LNCAP (cell line): ENCODE measurements around the gene CTCF.

Experiments
- TF ChIP-seq, protein P1 (sequence below): fragments of 450-650 bp; IDR thresholded peaks from 2 replicates; pipeline ENCODE4 v1.5.1; 2017; ENCODE audit warnings: mild to moderate bottlenecking

Gene CTCF

DNA sequence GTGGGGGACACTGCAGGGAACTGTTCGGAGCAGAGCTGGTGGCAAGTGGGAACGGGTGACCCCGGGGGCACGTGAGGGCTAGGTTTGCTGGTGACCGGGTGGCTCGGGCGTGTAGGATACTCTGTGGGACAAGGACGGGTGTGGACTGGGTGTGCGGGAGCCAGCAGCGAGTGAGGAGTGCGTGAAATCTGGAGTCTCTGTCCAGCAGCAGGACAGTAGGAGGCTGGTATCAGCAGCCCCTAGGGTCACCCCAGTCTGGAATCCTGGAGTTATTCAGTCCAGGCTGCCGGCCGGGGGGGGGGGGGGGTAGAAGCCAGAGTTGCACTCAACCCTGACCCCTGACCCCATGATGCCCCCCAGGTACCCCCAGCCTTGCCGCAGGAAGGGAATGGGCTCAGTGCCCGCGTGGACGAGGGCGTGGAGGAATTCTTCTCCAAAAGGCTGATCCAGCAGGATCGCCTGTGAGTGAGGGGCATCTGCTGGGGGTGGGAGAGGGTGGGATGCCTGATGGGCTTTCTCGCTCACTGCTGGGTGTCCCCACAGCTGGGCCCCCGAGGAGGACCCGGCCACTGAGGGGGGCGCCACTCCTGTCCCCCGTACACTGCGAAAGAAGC, 91.6 kb downstream of the CTCF start:
- TF ChIP-seq, protein P1, sequence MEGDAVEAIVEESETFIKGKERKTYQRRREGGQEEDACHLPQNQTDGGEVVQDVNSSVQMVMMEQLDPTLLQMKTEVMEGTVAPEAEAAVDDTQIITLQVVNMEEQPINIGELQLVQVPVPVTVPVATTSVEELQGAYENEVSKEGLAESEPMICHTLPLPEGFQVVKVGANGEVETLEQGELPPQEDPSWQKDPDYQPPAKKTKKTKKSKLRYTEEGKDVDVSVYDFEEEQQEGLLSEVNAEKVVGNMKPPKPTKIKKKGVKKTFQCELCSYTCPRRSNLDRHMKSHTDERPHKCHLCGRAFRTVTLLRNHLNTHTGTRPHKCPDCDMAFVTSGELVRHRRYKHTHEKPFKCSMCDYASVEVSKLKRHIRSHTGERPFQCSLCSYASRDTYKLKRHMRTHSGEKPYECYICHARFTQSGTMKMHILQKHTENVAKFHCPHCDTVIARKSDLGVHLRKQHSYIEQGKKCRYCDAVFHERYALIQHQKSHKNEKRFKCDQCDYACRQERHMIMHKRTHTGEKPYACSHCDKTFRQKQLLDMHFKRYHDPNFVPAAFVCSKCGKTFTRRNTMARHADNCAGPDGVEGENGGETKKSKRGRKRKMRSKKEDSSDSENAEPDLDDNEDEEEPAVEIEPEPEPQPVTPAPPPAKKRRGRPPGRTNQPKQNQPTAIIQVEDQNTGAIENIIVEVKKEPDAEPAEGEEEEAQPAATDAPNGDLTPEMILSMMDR, result no peak

DNA sequence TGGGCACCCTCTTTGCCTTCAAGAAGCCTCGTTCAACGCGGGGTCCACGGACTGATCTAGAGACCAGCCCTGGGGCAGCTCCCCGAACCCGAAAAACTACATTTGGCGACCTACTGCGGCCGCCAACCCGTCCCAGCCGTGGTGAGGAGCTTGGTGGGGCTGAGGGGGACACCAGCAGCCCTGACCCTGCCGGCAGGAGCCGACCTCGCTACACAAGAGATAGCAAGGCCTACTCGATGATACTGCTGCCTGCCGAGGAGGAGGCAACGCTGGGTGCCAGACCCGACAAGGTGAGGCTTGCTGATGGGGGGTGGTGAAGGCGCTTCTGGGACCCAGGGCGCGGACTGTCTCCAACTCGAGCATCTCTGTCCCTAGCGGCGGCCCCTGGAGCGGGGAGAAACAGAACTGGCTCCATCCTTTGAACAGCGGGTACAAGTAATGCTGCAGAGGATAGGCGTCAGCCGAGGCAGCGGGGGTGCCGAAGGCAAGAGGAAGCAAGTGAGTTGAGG, 92.1 kb downstream of the CTCF start:
- TF ChIP-seq, protein P1, result no peak

DNA sequence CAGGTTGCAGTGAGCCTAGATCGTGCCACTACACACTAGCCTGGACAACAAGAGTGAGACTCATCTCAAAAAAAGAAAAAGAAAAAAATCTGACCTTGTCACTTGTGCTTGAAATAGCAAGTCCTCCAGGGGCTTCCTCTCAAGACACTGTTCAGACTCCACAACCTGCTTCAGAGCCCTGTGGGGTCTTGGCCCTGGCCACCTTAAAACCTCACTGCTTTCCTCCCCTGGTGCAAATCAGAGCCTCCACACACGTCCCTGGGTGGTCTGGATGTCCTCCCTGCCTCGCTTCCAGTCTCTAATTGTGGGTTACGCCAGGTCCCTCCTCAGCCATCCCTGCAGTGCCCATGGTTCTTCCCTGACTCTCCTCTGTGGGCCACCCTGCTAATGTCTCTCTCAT, 93.0 kb downstream of the CTCF start:
- TF ChIP-seq, protein P1, result no peak

DNA sequence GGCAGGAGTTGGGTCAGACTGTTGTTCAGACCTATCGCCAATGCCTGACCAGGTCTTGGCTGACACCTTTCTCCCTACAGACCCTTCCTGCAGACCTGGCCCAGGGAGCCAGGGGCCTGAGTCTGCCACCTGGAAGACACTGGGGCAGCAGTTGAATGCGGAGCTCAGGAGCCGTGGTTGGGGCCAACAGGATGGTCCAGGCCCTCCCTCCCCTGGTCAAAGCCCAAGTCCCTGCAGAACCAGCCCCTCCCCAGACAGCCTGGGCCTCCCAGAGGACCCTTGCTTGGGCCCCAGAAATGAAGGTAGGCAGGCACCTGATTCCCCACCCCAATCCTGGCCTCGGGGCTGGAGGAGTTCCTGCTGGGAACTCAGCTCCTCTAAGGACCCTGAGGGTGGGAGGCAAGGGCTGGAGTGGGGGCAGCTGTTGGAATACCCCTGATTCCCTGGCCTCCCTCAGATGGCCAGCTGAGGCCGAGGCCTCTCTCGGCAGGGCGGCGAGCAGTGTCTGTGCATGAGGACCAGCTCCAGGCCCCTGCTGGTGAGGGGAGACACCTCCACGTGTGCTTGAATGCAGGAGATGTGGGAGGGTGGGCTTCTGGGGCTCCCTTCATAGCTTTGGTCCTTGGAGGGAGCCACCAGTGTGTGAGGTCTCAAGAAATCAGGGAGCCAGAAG, 94.2 kb downstream of the CTCF start:
- TF ChIP-seq, protein P1, result no peak

DNA sequence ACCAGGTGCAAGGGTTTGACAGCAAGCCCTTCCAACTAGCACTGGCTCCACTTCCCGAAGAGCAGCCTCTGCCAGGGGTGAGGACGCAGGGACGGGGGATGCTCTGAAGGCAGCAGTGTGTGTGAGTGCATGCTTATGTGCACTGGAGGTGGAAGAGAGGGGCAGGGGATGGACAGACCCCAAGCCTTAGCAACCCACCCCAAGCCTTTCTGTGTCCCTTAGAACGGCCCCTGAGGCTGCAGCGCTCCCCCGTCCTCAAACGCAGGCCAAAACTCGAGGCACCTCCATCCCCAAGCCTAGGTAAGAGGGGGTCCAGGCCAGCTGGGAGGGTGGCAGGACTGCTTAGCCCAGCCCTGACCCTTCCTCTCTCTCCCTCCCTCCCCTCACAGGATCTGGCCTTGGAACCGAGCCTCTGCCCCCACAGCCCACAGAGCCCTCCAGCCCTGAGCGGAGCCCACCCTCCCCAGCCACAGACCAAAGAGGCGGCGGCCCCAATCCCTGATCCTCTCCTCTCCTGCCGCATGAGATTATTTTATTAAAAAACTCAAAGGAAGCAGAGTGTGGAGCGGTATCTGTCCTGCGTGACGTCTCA, 94.8 kb downstream of the CTCF start:
- TF ChIP-seq, protein P1, result no peak

DNA sequence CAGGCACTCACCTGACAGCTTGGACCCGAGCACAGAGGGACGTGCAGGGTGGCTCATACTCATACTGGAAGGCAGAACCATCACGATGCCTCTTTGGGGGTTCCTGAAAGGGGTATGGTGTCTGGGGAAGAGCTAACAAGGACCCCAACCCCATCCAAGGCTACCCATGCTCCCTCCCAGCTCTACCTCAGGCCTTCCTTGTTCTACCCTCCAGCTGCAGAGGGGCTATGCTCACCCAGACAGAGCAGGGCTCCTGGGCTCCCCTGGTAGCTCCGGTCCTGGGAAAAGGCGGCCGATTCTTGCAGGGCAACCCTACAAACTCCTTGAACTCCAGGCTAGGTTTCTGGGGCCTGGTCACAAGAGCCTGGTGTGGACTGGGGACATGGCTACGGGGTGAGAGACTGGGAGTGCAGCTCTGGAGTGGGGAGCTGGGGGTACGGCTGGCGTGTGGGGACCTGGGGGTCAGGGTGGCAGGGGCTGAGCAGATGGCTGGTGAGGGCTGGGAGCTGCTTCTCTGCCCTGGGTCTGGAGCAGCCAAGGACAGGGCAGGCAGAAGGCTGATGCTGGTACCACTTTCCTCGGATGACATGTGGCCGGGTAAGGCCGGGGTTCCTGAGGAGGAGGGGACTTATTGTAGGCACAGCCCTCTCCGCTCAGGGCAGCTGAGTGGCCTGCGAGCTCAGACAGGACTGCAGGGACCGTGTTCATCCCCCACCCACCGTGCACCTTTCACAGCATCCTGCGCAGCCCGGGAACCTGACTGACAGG, 95.6 kb downstream of the CTCF start:
- TF ChIP-seq, protein P1, result no peak

DNA sequence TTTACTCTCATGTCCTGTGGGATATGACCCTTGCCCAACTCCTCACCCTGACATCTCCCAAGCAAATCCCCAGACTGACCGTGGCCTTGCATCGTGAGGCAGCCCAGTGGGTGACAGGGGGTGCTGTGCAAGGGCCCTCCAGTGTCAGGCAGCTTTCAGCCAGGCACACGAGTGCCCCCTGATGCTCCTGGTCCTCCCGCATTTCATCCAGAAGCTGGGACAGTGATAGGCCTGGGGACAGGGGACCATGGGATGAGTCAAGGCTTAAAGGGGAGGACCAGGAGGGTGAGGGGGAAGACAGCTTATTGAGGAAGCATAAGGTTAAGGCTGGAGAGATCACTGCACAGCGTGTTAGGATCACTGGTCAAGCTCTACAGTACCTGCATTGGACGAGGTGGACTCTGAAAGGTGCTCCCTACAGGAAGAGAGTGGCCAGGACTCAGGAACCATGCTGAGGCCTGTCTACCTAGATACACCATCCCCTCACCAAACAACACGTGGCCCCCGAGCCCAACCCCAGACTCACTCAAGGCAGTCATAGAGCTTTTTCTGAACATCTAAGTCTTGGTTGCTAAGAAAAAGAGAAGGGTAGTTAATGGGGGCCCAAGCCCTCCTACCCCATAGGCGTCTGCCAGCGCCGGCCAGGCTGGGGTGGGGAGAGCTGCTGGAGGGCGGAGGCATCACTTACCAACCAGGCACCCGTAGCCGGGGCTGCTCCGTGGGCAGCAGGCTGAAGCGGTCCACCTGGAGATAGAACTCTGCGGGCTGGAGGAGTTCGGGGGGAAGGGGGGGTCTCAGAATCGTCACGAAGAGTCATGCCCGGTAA, 96.7 kb downstream of the CTCF start:
- TF ChIP-seq, protein P1, result no peak
